Mammary epithelial cell (primary cell): Measurements from ENCODE around the gene TPP1.

Experiments used
- CTCF ChIP-seq, 2 donors: IDR thresholded peaks in 1 of 2; conservative IDR thresholded peaks in 1 of 2; 2 replicates each; pipeline ENCODE4 v1.5.1; 2011 to 2012; ENCODE audit warnings: inconsistent platforms in 2 of 2, low read length in 2 of 2, mild to moderate bottlenecking in 2 of 2, control low read depth in 1 of 2, low read depth in 1 of 2; ENCODE audit not compliant: insufficient read depth in 1 of 2; ENCODE audit errors: extremely low read depth in 1 of 2
- EZH2 ChIP-seq: IDR thresholded peaks from 2 replicates; pipeline ENCODE4 v1.6.1; 2012; ENCODE audit warnings: low read length, inconsistent platforms, borderline replicate concordance

DNA sequence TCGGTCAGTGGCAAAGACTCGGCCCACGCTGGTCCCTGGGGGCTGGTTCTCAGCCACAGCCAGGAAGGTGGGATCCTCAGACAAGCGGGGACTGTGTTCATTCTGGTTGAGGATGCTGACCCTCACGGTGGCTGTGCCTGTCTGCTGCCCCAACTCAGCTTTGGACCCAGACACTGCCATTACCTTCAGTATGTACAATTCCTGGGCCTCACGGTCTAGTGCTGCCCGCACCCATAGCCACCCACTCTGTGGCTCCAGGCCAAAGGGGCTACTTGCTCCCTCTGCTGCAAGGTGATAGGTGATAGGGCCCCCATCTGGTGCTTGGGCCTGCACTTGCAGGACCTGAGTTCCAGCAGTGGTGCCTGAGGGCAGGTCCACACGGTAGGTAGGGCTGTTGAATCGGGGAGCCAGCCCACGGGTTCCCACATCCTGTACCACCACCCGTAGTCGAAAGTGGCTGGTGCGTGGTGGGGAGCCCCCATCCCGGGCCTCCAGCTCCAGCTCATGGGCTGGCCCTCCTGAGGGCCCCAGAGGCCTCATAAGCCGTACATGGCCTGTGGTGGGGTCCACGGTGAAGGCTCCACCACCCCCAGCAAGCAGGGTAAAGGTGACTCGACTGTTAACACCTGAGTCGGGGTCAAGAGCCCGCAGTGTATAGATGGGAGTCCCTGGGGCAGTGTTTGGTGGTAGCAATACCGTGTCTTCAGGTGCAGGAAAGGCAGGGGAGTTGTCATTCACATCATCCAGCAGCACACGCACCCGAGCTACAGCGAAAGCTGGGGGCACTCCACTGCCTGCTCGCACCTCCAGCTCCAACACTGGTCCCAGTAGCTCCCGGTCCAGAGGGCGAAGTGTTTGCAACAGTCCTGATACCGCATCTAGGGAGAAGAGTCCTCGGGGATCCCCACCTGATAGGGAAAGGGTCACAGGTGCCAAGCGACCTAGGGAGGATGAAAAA is 13.2 kb upstream of the TPP1 start:
- no peak for TF ChIP-seq CTCF (conservative IDR thresholded peaks at IDR 0.05 in 1 of 2, IDR thresholded peaks at IDR 0.05 in 1 of 2; ENCODE audit: extremely low read depth in 1 of 2, insufficient read depth in 1 of 2, low read depth in 1 of 2, low read length in 2 of 2)
- no peak for TF ChIP-seq EZH2
